Measurements from ENCODE around the gene TINCR.

Gene TINCR

GRCh38 chr19:5553892-5554291 is 13.9 kb downstream of the TINCR start:
- Histone ChIP-seq H2AFZ (ENCODE audit: low read length) (no peak overlapping the region), H3K27me3 (ENCODE audit: insufficient read depth, low read length) (no peaks in the 10 kb centered on the region; the same call in 1 of the 2 replicates), H3K9ac (ENCODE audit: low read length) (no peak overlapping the region), H4K20me1 (ENCODE audit: insufficient read depth, low read length) (no peaks in the 10 kb centered on the region), H3K9me2 (ENCODE audit: low read depth, low read length) (no peaks in the 10 kb centered on the region), H3K4me3 (ENCODE audit: low read depth, low read length, poor library complexity, severe bottlenecking) (no peak overlapping the region), H3K4me1 (ENCODE audit: insufficient read depth, low read length, severe bottlenecking) (no peaks in the 10 kb centered on the region), H3K79me2 (ENCODE audit: insufficient read depth, low read length) (no peaks in the 10 kb centered on the region), H3F3A (ENCODE audit: insufficient read depth, low read length) (no peaks in the 10 kb centered on the region), H3K36me3 (ENCODE audit: insufficient read depth, low read length) (no peaks in the 10 kb centered on the region), H3K4me2 (ENCODE audit: low read length) (no peak overlapping the region), H3K27ac (ENCODE audit: low read depth, low read length, poor library complexity, severe bottlenecking) (no peak overlapping the region), H3K9me3 (ENCODE audit: low read length) (no peaks in the 10 kb centered on the region)
- TF ChIP-seq EZH2 (IDR thresholded peaks at IDR 0.05; ENCODE audit: borderline replicate concordance, low read length) (no peak), CTCF (IDR thresholded peaks at IDR 0.05; ENCODE audit: low read length) (no peak)

GRCh38 chr19:5547881-5548280 is 19.9 kb downstream of the TINCR start:
- no peaks in the 10 kb centered on the region for H4K20me1 ChIP-seq (ENCODE audit: insufficient read depth, low read length)

GRCh38 chr19:5545984-5546383 is 21.8 kb downstream of the TINCR start:
- Histone ChIP-seq H3F3A (ENCODE audit: insufficient read depth, low read length) (no peaks in the 10 kb centered on the region), H3K4me1 (ENCODE audit: insufficient read depth, low read length, severe bottlenecking) (no peaks in the 10 kb centered on the region), H4K20me1 (ENCODE audit: insufficient read depth, low read length) (no peaks in the 10 kb centered on the region), H3K27me3 (ENCODE audit: insufficient read depth, low read length) (no peaks in the 10 kb centered on the region), H3K27ac (ENCODE audit: low read depth, low read length, poor library complexity, severe bottlenecking) (no peak overlapping the region), H3K9ac (ENCODE audit: low read length) (no peak overlapping the region), H3K9me2 (ENCODE audit: low read depth, low read length) (no peaks in the 10 kb centered on the region), H3K4me2 (ENCODE audit: low read length) (no peak overlapping the region), H3K79me2 (ENCODE audit: insufficient read depth, low read length) (no peaks in the 10 kb centered on the region), H3K9me3 (ENCODE audit: low read length) (no peaks in the 10 kb centered on the region), H3K4me3 (ENCODE audit: low read depth, low read length, poor library complexity, severe bottlenecking) (no peak overlapping the region), H3K36me3 (ENCODE audit: insufficient read depth, low read length) (no peaks in the 10 kb centered on the region), H2AFZ (ENCODE audit: low read length) (no peak overlapping the region)
- no peak for TF ChIP-seq EZH2 (IDR thresholded peaks at IDR 0.05; ENCODE audit: borderline replicate concordance, low read length)
- no peak for TF ChIP-seq CTCF (IDR thresholded peaks at IDR 0.05; ENCODE audit: low read length)

More at GRCh38 chr19:5547881-5548280, 19.9 kb downstream of the TINCR start:
- Histone ChIP-seq H3K36me3 (ENCODE audit: insufficient read depth, low read length) (no peaks in the 10 kb centered on the region), H3K27ac (ENCODE audit: low read depth, low read length, poor library complexity, severe bottlenecking) (no peak overlapping the region), H3F3A (ENCODE audit: insufficient read depth, low read length) (no peaks in the 10 kb centered on the region), H3K27me3 (ENCODE audit: insufficient read depth, low read length) (no peaks in the 10 kb centered on the region), H3K9me3 (ENCODE audit: low read length) (no peaks in the 10 kb centered on the region), H3K9ac (ENCODE audit: low read length) (no peak overlapping the region), H3K4me3 (ENCODE audit: low read depth, low read length, poor library complexity, severe bottlenecking) (no peak overlapping the region), H3K4me2 (ENCODE audit: low read length) (no peak overlapping the region), H3K9me2 (ENCODE audit: low read depth, low read length) (no peaks in the 10 kb centered on the region), H3K79me2 (ENCODE audit: insufficient read depth, low read length) (no peaks in the 10 kb centered on the region), H2AFZ (ENCODE audit: low read length) (no peak overlapping the region), H3K4me1 (ENCODE audit: insufficient read depth, low read length, severe bottlenecking) (no peaks in the 10 kb centered on the region)
- TF ChIP-seq CTCF (IDR thresholded peaks at IDR 0.05; ENCODE audit: low read length) (peak; percentile 69), EZH2 (IDR thresholded peaks at IDR 0.05; ENCODE audit: borderline replicate concordance, low read length) (no peak)

Measured in OCI-LY1 (cell line).